HG02840 (cell line): Measurements from ENCODE around the gene PKD2L2.
A peak's percentile ranks its signal among the peaks of the same experiment; 100 is the strongest.
"Not testable (repeated sequence)": the region's sequence is repeated elsewhere in the genome, so short reads cannot be mapped to it uniquely, and the experiment has no call there.

ENCODE experiments used
- ATAC-seq: cut with Tn5 transposase; IDR thresholded peaks from one replicate; pipeline ENCODE4 v1.9.1; 2021; ENCODE audit warnings: mild to moderate bottlenecking, moderate library complexity, moderate number of reproducible peaks; ENCODE audit not compliant: unreplicated experiment, low FRiP score

Gene PKD2L2

GRCh38 chr5:137888863-137889759, at the start of gene PKD2L2:
Gene PKD2L2, plus strand, starts transcription at chr5:137889457. Its CDS starts 35 bp downstream, at chr5:137889492.
- peak; percentile 89 for ATAC-seq

GRCh38 chr5:137842296-137842695, 47.0 kb upstream of the PKD2L2 start:
- ATAC-seq = no peak

GRCh38 chr5:137843676-137844299, 45.5 kb upstream of the PKD2L2 start:
- ATAC-seq = no peak

- ATAC-seq = no peak
These were observed 43.8 kb upstream of the PKD2L2 start for GRCh38 chr5:137845472-137845871.

- ATAC-seq = no peak
These were observed 41.6 kb upstream of the PKD2L2 start for GRCh38 chr5:137847687-137848086.

- ATAC-seq = not testable (repeated sequence)
These were observed 36.1 kb upstream of the PKD2L2 start for GRCh38 chr5:137853165-137853564.

GRCh38 chr5:137856201-137856600, 33.1 kb upstream of the PKD2L2 start:
- no peak for ATAC-seq

- ATAC-seq = no peak
These were observed 32.1 kb upstream of the PKD2L2 start for GRCh38 chr5:137856916-137857862.

GRCh38 chr5:137858223-137858916, 30.9 kb upstream of the PKD2L2 start:
- ATAC-seq = no peak

GRCh38 chr5:137858954-137859353, 30.3 kb upstream of the PKD2L2 start:
- no peak for ATAC-seq

- ATAC-seq = no peak
These were observed 27.0 kb upstream of the PKD2L2 start for GRCh38 chr5:137862251-137862650.

GRCh38 chr5:137863653-137864052, 25.6 kb upstream of the PKD2L2 start:
- ATAC-seq = not testable (repeated sequence)

- no peak for ATAC-seq
These were observed 22.5 kb upstream of the PKD2L2 start for GRCh38 chr5:137866541-137867388.

- no peak for ATAC-seq
These were observed 21.6 kb upstream of the PKD2L2 start, which contains the start of gene MYOT for GRCh38 chr5:137867664-137868063. Gene MYOT, plus strand, starts transcription at chr5:137867860. Its CDS starts 2,792 bp downstream, at chr5:137870652.

GRCh38 chr5:137870647-137871339, 18.5 kb upstream of the PKD2L2 start:
- no peak for ATAC-seq

GRCh38 chr5:137871571-137871970, 17.7 kb upstream of the PKD2L2 start:
- no peak for ATAC-seq

GRCh38 chr5:137872466-137872865, 16.8 kb upstream of the PKD2L2 start:
- ATAC-seq = no peak

GRCh38 chr5:137876101-137876500, 13.2 kb upstream of the PKD2L2 start:
- ATAC-seq = no peak
